GM19395 (cell line): ENCODE measurements around the gene TNFSF13.
"Not testable (repeated sequence)": the region's sequence is repeated elsewhere in the genome, so short reads cannot be mapped to it uniquely, and the experiment has no call there.

Experiments used
- ATAC-seq: cut with Tn5 transposase; IDR thresholded peaks from one replicate; pipeline ENCODE4 v1.9.1; 2021; ENCODE audit warnings: mild to moderate bottlenecking, moderate library complexity; ENCODE audit not compliant: unreplicated experiment

The TNFSF13 gene

GRCh38 chr17:7589204-7589868 is 30.8 kb downstream of the TNFSF13 start:
- no peak for ATAC-seq

GRCh38 chr17:7589891-7590691 is 31.5 kb downstream of the TNFSF13 start, which contains the start of gene SOX15:
TSS of gene SOX15 (minus strand) at chr17:7590094. CDS start at chr17:7589676, 418 bp downstream.
- ATAC-seq, result no peak

- no peak for ATAC-seq
Measured at GRCh38 chr17:7590743-7591142, 32.2 kb downstream of the TNFSF13 start.

- ATAC-seq, result no peak
Measured at GRCh38 chr17:7591596-7591995, 33.0 kb downstream of the TNFSF13 start.

GRCh38 chr17:7592422-7593021 is 34.0 kb downstream of the TNFSF13 start:
- ATAC-seq, result no peak

GRCh38 chr17:7593296-7593695 is 34.7 kb downstream of the TNFSF13 start:
- no peak for ATAC-seq

GRCh38 chr17:7597561-7597960 is 39.0 kb downstream of the TNFSF13 start:
- ATAC-seq, result not testable (repeated sequence)

GRCh38 chr17:7606280-7606679 is 47.7 kb downstream of the TNFSF13 start:
- no peak for ATAC-seq

- no peak for ATAC-seq
Measured at GRCh38 chr17:7610641-7611040, 52.1 kb downstream of the TNFSF13 start.
